HepG2 (cell line): ENCODE results near the gene PHACTR1.

ENCODE experiments used
- CTCF ChIP-seq: sonication (generic); formaldehyde crosslinking; IDR thresholded peaks from 2 replicates; pipeline ENCODE4 v1.5.0; 2020; ENCODE audit warnings: mild to moderate bottlenecking, missing genetic modification reagents, moderate library complexity
- ETV6 ChIP-seq: sonication (generic); formaldehyde crosslinking; conservative IDR thresholded peaks from 2 replicates; pipeline ENCODE4 v1.4.0; 2020; ENCODE audit warnings: missing genetic modification reagents
- NR2F2 ChIP-seq: IDR thresholded peaks from 2 replicates; pipeline ENCODE4 v1.6.1; 2012; ENCODE audit warnings: low read depth, inconsistent platforms, borderline replicate concordance
- RBAK ChIP-seq: sonication (generic); formaldehyde crosslinking; IDR thresholded peaks from 2 replicates; pipeline ENCODE4 v1.5.1; 2020; ENCODE audit warnings: mild to moderate bottlenecking, missing genetic modification reagents
- SPEN ChIP-seq: sonication (generic); formaldehyde crosslinking; IDR thresholded peaks from 2 replicates; pipeline ENCODE4 v1.5.1; 2020; ENCODE audit warnings: low read depth, mild to moderate bottlenecking, missing genetic modification reagents
- STAG1 ChIP-seq: sonication (generic); formaldehyde crosslinking; IDR thresholded peaks from 2 replicates; pipeline ENCODE4 v1.4.0; 2020; ENCODE audit warnings: missing genetic modification reagents
- ZKSCAN8 ChIP-seq: IDR thresholded peaks from 2 replicates; pipeline ENCODE4 v1.6.1; 2016; ENCODE audit warnings: borderline replicate concordance, missing genetic modification reagents, missing compliant biosample characterization
- TF ChIP-seq, protein P1 (sequence below): IDR thresholded peaks from 2 replicates; pipeline ENCODE4 v1.6.1; 2012; ENCODE audit warnings: inconsistent platforms

DNA sequence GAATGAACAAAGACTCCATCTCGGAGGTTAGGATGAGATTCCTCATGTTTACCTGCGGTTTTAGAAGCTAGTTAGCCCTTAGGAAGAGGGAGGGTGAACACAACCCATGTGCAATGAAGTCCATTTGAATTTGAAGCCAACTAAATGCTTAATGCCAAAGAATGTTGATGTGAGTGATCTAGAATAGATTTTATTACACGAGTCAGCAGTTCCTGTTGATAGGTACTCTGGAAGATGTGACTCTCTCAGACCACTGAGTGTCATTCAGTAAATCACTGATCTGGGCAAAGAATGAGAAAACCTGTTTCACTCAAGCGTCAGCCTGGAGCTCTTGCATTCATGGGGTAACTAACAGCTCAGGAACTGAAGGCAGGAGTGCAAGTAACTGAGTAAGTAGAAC is 505.5 kb downstream of the PHACTR1 start:
- no peak for TF ChIP-seq STAG1 (CRISPR knock-in tag)
- no peak for TF ChIP-seq SPEN
- TF ChIP-seq CTCF (CRISPR knock-in tag) = no peak
- TF ChIP-seq NR2F2 = no peak
- TF ChIP-seq ZKSCAN8 (CRISPR knock-in tag) = no peak
- no peak for TF ChIP-seq ETV6
- TF ChIP-seq, protein P1, sequence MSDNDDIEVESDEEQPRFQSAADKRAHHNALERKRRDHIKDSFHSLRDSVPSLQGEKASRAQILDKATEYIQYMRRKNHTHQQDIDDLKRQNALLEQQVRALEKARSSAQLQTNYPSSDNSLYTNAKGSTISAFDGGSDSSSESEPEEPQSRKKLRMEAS = no peak
- TF ChIP-seq RBAK = no peak
